Glutamatergic neuron (in vitro differentiated cells): ENCODE data around the gene SMAD3. TPM values are rescaled to one million over a fixed set of nuclear protein-coding genes. Genes with fewer than 3 reads are reported as not detected.

Experiments used
- DNase-seq: peaks from one replicate; pipeline ENCODE4 v3.0.0; 2022
- H3K27ac Mint-ChIP-seq: one replicate; pipeline ENCODE4 v1.8.0; 2020; ENCODE audit warnings: mild to moderate bottlenecking, mixed read lengths, inconsistent platforms; ENCODE audit not compliant: unreplicated experiment
- H3K27me3 Mint-ChIP-seq: one replicate; pipeline ENCODE4 v1.8.0; 2020; ENCODE audit warnings: mild to moderate bottlenecking, moderate library complexity, mixed read lengths, inconsistent platforms; ENCODE audit not compliant: unreplicated experiment
- H3K36me3 Mint-ChIP-seq: one replicate; pipeline ENCODE4 v1.8.0; 2020; ENCODE audit warnings: mild to moderate bottlenecking, mixed read lengths, inconsistent platforms; ENCODE audit not compliant: unreplicated experiment
- H3K4me1 Mint-ChIP-seq: one replicate; pipeline ENCODE4 v1.8.0; 2020; ENCODE audit warnings: mild to moderate bottlenecking, low read depth, mixed read lengths, inconsistent platforms; ENCODE audit not compliant: unreplicated experiment
- H3K4me3 Mint-ChIP-seq: one replicate; pipeline ENCODE4 v1.8.0; 2020; ENCODE audit warnings: mild to moderate bottlenecking, mixed read lengths, inconsistent platforms; ENCODE audit not compliant: unreplicated experiment
- H3K9me3 Mint-ChIP-seq: one replicate; pipeline ENCODE4 v1.8.0; 2020; ENCODE audit warnings: mild to moderate bottlenecking, moderate library complexity, mixed read lengths, inconsistent platforms; ENCODE audit not compliant: unreplicated experiment
- CTCF ChIP-seq: fragments of 200-600 bp; sonication (generic); IDR thresholded peaks from one replicate; pipeline ENCODE4 v1.5.0; 2021; ENCODE audit not compliant: partially characterized antibody, unreplicated experiment
- total RNA-seq: library from RNA; stranded (reverse); fragmentation: NEBNext Ultra II Directional; extraction: Animal tissue kit (Norgen Biotek cat#: 25700); gene quantifications from one replicate; pipeline ENCODE4 v1.2.1, GENCODE V29; 2021; ENCODE audit not compliant: unreplicated experiment

The SMAD3 gene
- total RNA-seq, 1 donor from 2014 or later: 5.0 TPM

- H3K36me3 Mint-ChIP-seq: no peaks in the 10 kb centered on the region
- no peaks in the 10 kb centered on the region for H3K9me3 Mint-ChIP-seq
- H3K27ac Mint-ChIP-seq: peak overlapping the region; percentile 12
- no peak for DNase-seq
- peaks cover 4% of the 10 kb centered on the region for H3K4me1 Mint-ChIP-seq
- TF ChIP-seq CTCF: no peak
- no peak overlapping the region for H3K4me3 Mint-ChIP-seq
- peaks cover 5% of the 10 kb centered on the region for H3K27me3 Mint-ChIP-seq
Observed at GRCh38 chr15:67161412-67161811, 96.0 kb downstream of the SMAD3 start.

GRCh38 chr15:67161881-67162280, 96.5 kb downstream of the SMAD3 start:
- Mint-ChIP-seq H3K4me1 (peaks cover 4% of the 10 kb centered on the region), H3K27me3 (peaks cover 5% of the 10 kb centered on the region), H3K9me3 (no peaks in the 10 kb centered on the region), H3K36me3 (no peaks in the 10 kb centered on the region), H3K27ac (no peak overlapping the region), H3K4me3 (no peak overlapping the region)
- TF ChIP-seq CTCF: no peak
- DNase-seq: no peak

- no peak for TF ChIP-seq CTCF
- Mint-ChIP-seq H3K36me3 (no peaks in the 10 kb centered on the region), H3K27me3 (peaks cover 5% of the 10 kb centered on the region), H3K4me1 (peaks cover 4% of the 10 kb centered on the region), H3K9me3 (no peaks in the 10 kb centered on the region), H3K27ac (no peak overlapping the region), H3K4me3 (no peak overlapping the region)
- DNase-seq: no peak
Observed at GRCh38 chr15:67163180-67163579, 97.8 kb downstream of the SMAD3 start.

- Mint-ChIP-seq H3K4me3 (no peak overlapping the region), H3K9me3 (no peaks in the 10 kb centered on the region), H3K36me3 (no peaks in the 10 kb centered on the region), H3K4me1 (peaks cover 4% of the 10 kb centered on the region), H3K27ac (no peak overlapping the region), H3K27me3 (peaks cover 5% of the 10 kb centered on the region)
- DNase-seq: no peak
- no peak for TF ChIP-seq CTCF
Observed at GRCh38 chr15:67164401-67164791, 99.0 kb downstream of the SMAD3 start.

- H3K27me3 Mint-ChIP-seq: peaks cover 5% of the 10 kb centered on the region
- no peak for DNase-seq
- H3K9me3 Mint-ChIP-seq: no peaks in the 10 kb centered on the region
- no peaks in the 10 kb centered on the region for H3K36me3 Mint-ChIP-seq
- TF ChIP-seq CTCF: no peak
- no peak overlapping the region for H3K27ac Mint-ChIP-seq
- H3K4me3 Mint-ChIP-seq: no peak overlapping the region
- H3K4me1 Mint-ChIP-seq: peaks cover 4% of the 10 kb centered on the region
Observed at GRCh38 chr15:67164811-67165253, 99.4 kb downstream of the SMAD3 start.
